Upper lobe of left lung (tissue), 4 donors: ENCODE measurements around the gene PKNOX2.

ENCODE experiments used
- POLR2AphosphoS5 ChIP-seq, 2 donors: sonication (generic); formaldehyde crosslinking; IDR thresholded peaks; one replicate each; pipeline ENCODE4 v1.5.1; 2017; ENCODE audit warnings: antibody characterized with exemption in 2 of 2
- TF ChIP-seq, protein P1 (sequence below), 6 experiments: fragments of 450-650 bp in 4 of 6; fragments of 200-600 bp in 2 of 6; sonication (generic) in 2 of 6; IDR thresholded peaks; one replicate each; pipeline ENCODE4 v1.5.1; 2016 to 2019; ENCODE audit warnings: antibody characterized with exemption in 6 of 6

DNA sequence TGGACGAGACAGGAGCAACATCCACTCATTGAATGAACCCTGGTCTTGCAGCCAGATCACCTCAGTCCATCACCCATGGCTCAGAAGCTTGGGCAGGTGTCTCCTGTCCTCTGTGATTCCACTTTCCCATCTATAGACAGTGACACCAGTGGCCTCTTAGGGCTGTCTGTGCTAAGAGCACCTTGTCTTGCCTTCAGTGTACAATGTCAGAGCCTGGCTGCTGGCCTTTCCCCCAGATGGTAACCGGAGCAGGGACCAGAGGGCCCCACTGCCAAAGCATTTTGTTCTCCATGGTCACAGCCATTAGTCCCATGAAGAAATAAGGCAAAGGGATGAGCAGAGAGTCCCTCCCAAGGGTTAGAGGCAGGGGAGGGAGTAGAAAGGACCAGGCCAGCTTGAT is 35.4 kb downstream of the PKNOX2 start:
- TF ChIP-seq, protein P1, sequence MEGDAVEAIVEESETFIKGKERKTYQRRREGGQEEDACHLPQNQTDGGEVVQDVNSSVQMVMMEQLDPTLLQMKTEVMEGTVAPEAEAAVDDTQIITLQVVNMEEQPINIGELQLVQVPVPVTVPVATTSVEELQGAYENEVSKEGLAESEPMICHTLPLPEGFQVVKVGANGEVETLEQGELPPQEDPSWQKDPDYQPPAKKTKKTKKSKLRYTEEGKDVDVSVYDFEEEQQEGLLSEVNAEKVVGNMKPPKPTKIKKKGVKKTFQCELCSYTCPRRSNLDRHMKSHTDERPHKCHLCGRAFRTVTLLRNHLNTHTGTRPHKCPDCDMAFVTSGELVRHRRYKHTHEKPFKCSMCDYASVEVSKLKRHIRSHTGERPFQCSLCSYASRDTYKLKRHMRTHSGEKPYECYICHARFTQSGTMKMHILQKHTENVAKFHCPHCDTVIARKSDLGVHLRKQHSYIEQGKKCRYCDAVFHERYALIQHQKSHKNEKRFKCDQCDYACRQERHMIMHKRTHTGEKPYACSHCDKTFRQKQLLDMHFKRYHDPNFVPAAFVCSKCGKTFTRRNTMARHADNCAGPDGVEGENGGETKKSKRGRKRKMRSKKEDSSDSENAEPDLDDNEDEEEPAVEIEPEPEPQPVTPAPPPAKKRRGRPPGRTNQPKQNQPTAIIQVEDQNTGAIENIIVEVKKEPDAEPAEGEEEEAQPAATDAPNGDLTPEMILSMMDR (IDR thresholded peaks at IDR 0.05), result no peak
- TF ChIP-seq POLR2AphosphoS5 (IDR thresholded peaks at IDR 0.05), result no peak
